SIG-M5 treated with dmso at 0.1 percent for 504 hours (cell line): ENCODE data around the gene SENP8.
"Not testable (repeated sequence)": the region's sequence is repeated elsewhere in the genome, so short reads cannot be mapped to it uniquely, and the experiment has no call there.

Source experiments
- DNase-seq: peaks from one replicate; lab custom pipeline; 2025; ENCODE audit not compliant: unreplicated experiment; lab: John Stamatoyannopoulos, UW

Gene SENP8

DNA sequence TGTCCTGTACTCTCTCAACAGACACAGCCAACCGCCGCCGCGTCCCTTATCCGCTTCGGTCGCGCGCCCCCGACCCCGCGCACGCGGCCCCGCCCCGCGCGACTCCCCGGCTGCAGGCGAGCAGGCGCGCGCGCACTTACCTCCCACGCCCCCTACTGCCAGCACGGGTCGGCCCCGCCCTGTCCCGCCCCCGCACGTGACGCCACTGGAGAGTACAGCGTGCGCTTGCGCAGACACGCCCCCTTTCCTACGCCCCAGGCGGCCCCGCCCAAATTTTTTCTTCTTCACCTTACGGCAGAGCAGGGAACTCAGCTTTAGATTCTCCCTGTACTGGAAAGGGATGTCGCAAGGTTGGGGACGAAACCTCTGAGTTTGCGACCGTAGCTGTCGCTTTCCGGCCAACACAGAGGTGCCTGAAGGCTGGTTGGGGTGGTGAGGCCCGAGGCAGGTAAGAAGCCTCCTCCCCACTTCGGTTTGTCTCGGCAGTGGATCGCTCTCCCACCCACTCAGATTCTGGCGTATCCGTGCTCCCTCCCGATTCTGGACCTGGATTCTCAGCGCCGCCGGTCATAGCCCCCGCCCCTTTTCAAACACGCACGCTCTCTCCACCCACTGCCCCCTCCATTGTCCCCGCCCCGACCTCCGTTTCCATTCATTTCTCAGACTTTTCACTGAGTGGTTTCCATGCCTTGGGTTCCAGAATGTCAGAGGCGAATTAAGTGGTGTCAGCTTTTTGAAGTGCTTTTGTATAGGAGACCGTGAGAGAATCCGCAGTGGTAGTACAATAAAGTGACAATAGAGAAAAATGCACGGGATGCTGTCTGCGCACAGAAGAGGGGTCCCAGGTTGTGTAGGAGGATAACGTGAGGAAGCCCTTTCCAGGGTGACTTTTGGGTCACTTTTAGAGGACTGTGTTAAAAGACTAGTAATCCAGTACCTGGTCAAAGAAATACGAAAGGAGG, at the start of gene SENP8, which contains the start of gene MYO9A:
TSS of gene SENP8 (plus strand) at position 387 of the 962 bp plus-strand sequence. CDS start 21,221 bp downstream, outside the sequence.
TSS of gene MYO9A (minus strand) at position 134 of the 962 bp plus-strand sequence. CDS start 71,587 bp downstream, outside the sequence.
- DNase-seq: peak; percentile 98

DNA sequence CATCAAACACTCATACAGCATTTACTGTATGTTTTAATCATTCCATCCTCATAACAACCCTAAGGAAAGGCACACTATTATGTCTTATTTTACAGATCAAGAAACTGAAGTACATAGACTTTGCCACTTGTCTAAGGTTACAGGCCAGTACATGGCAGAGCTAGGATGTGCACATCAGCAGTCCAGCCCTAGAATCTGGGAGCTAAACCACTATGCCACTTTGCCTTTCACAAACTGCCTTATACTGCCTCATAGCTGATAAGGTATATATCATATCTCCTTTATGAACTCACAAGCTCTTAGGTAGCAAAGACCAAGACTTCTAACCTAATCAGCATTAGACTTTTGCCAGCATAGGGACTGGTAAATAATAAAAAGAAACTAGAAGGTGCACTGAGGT, 49.3 kb upstream of the SENP8 start:
- DNase-seq: no peak

DNA sequence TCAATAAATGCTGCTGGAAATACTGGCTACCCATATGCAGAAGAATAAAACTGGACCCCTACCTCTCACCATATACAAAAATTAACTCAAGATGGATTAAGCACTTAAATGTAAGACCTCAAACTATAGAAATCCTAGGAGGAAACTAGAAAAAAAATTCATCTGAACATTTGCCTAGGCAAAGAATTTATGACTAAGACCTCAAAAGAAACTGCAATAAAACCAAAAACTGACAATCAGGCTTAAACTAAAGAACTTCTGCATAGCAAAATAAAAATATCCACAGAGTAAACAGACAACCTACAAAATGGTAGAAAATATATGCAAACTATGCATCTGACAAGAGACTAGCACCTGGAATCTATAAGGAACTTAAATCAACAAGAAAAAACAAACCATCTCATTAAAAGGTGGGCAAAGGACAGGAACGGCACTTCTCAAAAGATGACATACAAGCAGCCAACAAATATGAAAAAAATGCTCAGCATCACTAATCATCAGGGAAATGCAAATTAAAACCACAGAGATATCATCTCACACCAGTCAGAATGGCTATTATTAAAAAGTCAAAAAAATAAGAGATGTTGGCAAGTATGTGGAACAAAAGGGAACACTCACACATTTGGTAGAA, 47.3 kb upstream of the SENP8 start:
- DNase-seq: no peak

DNA sequence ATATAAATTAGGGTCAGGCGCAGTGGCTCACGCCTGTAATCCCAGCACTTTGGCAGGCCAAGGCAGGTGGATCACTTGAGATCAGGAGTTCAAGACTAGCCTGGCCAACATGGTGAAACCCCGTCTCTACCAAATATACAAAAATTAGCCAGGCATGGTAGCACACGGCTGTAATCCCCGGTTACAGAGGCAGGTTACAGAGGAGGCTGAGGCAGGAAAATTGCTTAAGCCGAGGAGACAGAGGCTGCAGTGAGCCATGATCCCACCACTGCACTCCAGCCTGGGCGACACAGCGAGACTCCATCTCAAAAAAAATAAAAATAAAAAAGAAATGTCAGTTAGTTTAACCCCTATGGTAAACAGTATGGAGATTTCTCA, 46.8 kb upstream of the SENP8 start:
- not testable (repeated sequence) for DNase-seq

DNA sequence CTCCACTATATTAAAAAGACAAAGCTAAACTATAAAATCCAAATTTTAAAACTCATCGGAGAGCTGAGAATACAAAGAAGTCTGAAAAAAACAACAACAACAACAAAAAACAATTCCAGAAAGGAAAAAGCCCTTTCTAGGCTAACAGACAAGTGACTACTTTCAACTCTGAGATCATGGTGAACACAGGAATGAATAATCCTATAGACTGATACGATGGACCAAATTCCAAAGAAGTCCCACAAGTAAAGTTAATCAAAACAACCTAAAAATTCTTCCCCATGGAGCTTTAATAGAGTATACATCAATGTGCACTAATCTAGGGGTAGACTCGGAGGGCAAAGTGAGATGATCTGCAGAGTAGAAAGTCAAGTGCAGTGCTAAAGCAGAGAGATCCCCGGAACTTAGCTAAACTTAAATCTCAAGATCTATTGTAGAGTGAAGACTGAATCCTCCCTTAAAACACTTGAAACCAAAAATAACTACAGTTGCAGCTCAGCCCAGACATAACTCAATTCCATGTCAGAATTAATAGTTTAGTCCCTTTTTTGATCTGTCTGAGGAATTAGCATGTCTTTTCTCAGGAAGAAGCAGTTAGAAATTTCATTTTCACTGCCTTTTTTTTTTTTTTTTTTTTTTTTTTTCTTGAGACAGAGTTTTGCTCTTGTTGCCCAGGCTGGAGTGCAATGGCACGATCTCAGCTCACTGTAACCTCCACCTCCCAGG, 43.7 kb upstream of the SENP8 start:
- no peak for DNase-seq

DNA sequence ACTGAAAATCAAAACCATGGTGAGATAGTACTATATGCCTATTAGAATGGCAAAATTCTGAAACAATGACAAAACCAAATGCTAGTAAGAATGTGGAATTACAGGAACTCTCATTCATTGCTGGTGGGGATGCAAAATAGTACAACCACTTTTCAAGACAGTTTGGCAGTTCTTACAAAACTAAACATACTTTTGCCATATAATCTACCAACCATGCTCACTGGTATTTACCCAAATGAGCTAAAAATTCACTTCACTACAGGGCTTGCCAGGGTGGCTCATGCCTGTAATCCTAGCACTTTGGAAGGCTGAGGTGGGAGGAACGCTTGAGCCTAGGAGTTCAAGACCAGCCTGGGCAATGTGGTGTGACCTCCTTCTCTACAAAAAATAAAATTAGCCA, 40.3 kb upstream of the SENP8 start:
- no peak for DNase-seq

DNA sequence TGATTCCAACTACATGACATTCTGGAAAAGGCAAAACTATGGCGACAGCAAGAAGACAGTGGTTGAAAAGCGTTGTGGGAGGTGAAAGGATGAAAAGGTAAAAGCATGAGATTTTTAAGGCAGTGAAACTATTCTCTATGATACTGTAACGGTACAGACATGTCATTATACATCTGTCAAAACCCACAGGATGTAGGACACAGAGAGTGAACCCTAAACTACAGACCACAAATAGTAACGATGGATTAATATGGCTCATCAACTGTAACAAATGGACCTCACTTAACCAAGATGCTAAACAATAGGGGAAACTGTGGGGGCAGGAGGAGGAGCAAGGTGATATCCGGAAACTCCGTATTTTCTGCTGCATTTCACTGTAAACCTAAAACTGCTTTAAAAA, 39.3 kb upstream of the SENP8 start:
- no peak for DNase-seq

DNA sequence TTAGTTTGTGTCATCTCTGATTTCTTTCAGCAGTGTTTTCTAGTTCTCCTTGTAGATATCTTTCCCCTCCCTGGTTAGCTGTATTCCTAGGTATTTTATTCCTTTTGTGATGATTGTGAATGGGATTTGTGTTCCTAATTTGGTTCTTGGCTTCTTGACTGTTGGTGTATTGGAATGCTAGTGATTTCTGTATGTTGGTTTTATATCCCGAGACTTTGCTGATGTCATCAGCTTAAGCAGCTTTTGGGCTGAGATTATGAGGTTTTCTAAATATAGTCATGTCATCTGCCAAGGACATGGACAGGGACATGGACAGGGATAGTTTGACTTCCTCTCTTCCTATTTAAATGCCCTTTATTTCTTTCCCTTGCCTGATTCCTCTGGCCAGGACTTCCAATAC, 36.0 kb upstream of the SENP8 start:
- no peak for DNase-seq

DNA sequence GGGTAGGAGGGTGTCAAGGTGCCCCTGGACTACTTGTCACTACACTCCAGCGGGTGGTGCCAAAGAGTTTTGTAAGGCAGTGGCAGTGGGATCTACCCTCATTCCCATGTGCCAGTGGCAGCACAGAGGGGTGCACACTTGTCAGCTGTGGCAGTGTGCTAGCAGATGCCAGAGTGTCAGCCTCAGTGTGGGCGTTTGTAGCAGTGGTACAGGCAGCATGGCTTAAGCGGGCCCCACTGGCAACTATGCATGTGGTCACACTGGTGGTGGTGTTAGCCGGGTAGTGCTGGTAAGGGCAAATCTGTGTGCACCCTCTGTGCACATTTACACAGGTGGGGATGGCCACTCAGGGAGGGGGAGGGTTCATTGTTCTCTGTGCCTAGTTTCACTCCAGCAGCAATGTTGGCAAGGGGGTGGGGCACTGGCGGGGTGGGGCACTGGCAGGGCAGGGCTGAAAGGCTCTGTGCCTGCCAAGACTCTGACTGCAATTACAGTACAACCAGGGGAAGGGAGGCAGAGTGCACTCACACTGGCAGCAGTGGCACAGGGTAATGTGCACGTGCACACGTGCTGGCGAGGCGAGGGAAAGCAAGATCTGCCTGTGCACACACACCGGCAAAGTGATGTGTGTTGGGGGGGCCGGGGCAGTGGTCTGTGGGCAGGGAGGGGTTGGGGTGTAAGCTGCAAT, 32.0 kb upstream of the SENP8 start:
- no peak for DNase-seq

DNA sequence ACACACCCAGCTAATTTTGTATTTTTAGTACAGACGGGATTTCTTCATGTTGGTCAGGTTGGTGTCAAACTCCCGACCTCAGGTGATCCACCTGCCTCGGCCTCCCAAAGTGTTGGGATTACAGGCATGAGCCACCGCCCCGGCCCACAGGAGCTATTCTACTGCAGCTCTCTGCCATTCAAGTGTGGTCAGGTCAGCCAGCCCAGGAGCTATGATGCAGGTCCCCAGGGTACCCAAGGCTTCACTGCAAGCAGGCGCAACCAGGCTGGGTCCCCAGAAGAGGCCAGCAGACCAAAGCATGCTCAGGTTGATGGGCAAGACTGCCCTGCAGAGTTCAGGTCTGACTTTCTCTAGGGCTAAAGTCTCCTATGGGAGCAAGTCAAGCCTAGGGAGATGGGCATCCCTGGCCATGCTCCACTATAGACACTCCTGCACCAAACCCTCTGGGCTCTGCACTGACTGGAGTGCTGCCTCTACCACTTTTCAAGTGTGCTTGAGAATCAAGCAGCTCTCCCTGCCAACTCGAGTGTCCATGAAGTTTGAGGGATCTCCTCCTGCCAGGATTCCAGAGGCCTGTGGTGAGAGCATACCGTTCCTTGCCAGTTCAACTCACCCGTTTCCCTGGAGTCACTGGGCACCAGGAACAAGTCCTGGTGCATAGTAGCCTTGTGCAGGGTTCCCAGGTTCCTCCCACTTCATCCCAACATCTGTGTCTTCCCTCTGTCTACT, 31.1 kb upstream of the SENP8 start:
- no peak for DNase-seq

DNA sequence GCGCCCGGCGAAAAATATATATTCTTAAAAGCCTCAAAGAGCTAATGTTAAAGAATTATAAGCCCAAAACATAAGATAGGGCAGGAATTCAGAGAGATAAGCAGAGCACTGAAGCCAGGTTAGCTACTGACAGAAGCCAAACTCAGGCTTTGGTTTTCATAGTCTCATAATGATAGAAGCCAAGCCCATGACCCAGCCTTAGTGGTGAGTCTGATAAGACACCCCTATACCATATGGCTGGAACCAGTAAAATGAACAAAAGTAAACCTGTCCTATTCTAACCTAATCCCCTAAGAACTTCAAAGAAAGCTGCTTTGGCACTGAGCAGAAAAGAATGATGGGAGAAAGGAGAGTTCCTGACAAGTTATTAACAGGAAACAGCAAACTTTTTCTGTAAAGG, 26.2 kb upstream of the SENP8 start:
- DNase-seq: no peak

DNA sequence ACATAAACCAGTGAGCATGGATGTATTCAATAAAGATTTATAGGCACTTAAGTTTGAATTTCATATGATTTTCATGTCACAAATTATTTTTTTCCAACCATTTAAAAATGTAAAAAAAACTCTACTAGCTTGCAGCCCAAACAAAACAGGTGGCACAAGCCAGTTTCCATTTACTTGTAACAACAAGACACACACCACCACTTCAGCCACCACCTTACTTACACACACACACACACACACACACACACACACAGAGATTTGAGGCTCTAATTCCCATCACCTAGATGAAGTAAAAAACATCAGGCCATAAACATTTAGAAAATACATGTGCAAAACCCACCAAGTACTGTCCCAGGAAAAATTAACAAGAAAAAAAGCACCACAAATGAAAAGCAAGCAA, 25.5 kb upstream of the SENP8 start:
- DNase-seq: no peak

DNA sequence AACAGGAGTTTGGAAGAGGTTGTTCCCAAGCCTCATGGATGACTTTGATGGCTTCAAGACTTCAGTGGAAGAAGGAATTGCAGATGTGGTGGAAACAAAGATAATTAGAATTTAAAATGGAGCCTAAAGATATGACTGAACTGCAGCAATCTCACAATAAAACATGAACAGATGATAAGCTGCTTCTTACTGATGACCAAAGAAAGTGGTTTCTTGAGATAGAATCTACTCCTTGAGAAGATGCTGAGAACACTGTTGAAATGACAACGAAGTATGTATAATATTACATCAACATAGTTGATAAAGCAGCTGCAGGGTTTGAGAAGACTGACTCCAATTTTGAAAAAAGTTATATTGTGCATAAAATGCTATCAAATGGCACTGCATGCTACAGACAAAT, 21.4 kb upstream of the SENP8 start:
- no peak for DNase-seq

DNA sequence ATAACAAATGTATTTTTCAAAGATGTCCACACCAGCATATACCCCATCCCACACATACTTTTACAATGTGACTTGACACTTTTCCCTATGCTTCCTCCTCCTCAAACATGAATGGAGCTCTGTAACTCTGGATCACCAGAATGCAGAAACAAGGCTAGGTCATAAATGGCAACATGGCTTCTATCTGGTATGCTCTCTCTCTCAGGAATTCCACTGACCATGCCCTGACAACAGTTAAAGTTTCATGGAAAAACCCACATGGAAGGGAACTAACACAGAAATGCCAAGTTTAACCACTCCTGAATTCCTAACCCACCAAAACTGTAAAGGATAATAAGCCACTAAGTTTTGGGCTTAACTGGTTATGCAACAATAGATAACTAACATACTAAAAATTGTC, 20.2 kb upstream of the SENP8 start:
- DNase-seq: no peak

DNA sequence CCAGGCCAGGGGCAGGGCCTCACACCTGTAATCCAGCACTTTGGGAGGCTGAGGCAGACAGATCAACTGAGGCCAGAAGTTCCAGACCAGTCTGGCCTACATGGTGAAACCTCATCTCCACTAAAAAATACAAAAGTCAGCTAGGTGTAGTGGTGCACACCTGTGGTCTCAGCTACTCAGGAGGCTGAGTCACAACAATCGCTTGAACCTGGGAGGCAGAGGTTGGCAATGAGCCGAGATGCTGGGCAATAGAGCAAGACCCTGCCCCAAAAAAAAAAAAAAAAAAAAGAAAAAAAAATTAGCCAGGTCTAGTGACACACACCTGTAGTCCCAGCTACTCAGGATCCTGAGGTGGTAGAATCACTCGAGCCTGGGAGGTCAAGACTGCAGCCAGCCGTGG, 19.0 kb upstream of the SENP8 start:
- no peak for DNase-seq

DNA sequence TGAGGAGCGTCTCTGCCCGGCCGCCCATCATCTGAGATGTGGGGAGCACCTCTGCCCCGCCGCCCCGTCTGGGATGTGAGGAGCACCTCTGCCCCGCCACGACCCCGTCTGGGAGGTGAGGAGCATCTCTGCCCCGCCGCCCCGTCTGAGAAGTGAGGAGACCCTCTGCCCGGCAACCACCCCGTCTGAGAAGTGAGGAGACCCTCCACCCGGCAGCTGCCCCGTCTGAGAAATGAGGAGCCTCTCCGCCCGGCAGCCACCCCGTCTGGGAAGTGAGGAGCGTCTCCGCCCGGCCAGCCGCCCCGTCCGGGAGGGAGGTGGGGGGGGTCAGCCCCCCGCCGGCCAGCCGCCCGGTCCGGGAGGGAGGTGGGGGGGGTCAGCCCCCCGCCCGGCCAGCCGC, 17.7 kb upstream of the SENP8 start:
- DNase-seq: not testable (repeated sequence)

DNA sequence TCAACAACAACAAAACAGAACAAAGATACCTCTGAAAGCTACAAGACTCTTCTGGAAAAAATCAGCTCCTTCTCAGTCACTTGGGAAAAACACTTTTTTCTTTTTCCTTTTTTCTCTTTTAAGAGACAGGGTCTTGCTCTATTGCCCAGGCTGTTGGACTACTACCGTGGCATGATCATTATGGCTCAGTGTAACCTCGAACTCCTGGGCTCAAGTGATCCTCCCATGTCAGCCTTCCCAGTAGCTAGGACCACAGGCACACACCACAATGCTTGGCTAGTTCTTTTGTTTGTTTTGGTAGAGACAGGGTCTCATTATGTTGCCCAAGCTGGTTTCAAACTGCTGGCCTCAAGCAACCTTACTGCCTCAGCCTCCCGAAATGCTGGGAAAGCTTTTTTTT, 13.1 kb upstream of the SENP8 start:
- DNase-seq: no peak

DNA sequence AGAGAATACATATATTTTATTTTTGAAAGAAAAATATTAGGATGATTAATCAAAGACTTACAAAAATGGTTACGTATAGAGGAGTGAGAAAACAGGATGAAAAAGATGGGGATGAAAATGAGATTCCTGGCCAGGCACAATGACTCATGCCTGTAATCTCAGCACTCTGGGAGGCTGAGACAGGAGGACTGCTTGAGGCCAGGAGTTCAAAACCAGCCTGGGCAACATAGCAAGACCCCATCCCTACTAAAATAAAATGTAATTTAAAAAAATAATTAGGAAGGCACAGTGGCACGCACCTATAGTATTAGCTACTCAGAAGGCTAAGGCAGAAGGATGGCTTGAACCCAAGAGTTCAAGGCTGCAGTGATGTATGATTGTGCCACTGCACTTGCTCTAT, 12.1 kb upstream of the SENP8 start:
- DNase-seq: no peak

DNA sequence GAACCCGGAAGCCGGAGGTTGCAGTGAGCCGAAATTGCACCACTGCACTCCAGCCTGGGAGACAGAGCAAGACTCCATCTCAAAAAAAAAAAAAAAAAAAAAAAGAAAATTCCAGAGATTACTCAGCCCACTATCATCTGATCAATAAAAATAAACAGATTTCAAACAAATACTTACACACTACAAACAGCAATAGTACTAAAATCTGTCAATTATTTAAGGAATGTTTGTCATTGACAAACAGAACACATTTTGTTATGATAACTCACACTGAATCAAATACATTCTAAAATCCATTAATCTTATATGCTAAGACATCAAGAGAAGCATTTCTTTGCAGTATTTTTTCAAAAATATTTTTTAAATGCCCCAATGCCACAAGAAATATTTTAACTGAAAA, 7.8 kb upstream of the SENP8 start:
- no peak for DNase-seq

DNA sequence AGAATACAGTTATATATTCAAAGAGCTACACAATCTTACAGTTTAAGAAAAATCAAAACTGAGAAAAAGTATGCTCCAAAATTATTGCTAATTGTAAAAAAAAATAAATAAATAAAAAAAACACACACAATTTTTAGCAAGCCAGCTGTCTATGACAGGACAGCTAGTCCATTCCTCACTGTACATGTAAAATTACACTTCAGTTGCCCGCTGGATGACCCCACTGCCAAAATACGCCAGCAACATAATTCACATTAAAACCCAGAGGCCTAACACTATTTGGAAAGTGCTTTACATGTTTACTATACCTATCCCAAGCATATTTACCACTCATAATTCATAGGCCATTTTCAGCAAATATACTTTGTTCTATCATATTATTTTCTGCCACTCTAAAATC, 6.1 kb upstream of the SENP8 start:
- DNase-seq: no peak
